HL-60 (cell line): Measurements from ENCODE around the gene R3HCC1L.

Experiments
- CTCF ChIP-seq: IDR thresholded peaks from one replicate; pipeline ENCODE4 v1.5.1; 2011; ENCODE audit warnings: low read length, control low read depth, inconsistent platforms; ENCODE audit not compliant: insufficient read depth
- POLR2AphosphoS5 ChIP-seq: IDR thresholded peaks from 2 replicates; pipeline ENCODE4 v1.6.1; 2012; ENCODE audit warnings: low read depth

DNA sequence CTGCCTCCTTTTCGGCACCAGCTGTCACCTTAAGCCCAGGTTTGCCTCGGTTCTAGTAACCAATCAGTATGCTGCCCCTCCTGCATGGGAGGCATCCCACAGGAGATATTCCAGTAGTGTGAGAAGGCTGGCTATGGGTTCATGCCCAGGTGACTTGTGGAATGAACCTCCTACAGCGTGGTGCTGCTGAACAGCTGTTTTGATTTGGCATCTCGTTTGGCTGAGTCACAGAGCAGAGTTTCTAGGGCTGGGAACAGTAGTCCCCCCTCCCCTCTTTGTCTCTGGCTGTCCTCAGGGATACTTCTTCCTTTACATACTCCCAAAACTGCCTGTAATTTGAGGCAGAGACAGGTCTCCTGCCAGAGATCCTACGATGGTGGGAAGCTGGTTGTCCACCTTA lies 16.1 kb downstream of the R3HCC1L start:
- no peak for TF ChIP-seq CTCF
- no peak for TF ChIP-seq POLR2AphosphoS5
